Measurements from ENCODE around the gene NFATC2. TPM values are rescaled to one million over a fixed set of nuclear protein-coding genes. Genes with fewer than 3 reads are reported as not detected.

NFATC2 gene
- total RNA-seq, 4 donors from 2014 or later: 5.7 to 36.4 (median 12.0) TPM

- TF ChIP-seq CTCF (IDR thresholded peaks at IDR 0.05) (no peak), POLR2A (IDR thresholded peaks at IDR 0.05) (no peak)
- Histone ChIP-seq H3K27ac (no peak overlapping the region), H3K4me1 (no peaks in the 10 kb centered on the region), H3K9me3 (no peaks in the 10 kb centered on the region), H3K36me3 (no peaks in the 10 kb centered on the region), H3K27me3 (no peaks in the 10 kb centered on the region), H3K4me3 (no peak overlapping the region)
- no peak for DNase-seq
- intact Hi-C loops (cut with DNase I; ENCODE audit: low total_unique reads): no loop called here
These were observed 34.4 kb downstream of the NFATC2 start for GRCh38 chr20:51508158-51508557.

- Histone ChIP-seq H3K9me3 (no peaks in the 10 kb centered on the region), H3K27ac (no peak overlapping the region), H3K4me3 (no peak overlapping the region), H3K4me1 (no peaks in the 10 kb centered on the region), H3K27me3 (no peaks in the 10 kb centered on the region), H3K36me3 (no peaks in the 10 kb centered on the region)
- no peak for DNase-seq
- no peak for TF ChIP-seq CTCF (IDR thresholded peaks at IDR 0.05)
- no peak for TF ChIP-seq POLR2A (IDR thresholded peaks at IDR 0.05)
- intact Hi-C loops (cut with DNase I; ENCODE audit: low total_unique reads): no loop called here
These were observed 35.1 kb downstream of the NFATC2 start for GRCh38 chr20:51507216-51508036.

- no peaks in the 10 kb centered on the region for H3K27me3 ChIP-seq
- no peaks in the 10 kb centered on the region for H3K36me3 ChIP-seq
- DNase-seq: no peak
- H3K4me1 ChIP-seq: no peaks in the 10 kb centered on the region
- TF ChIP-seq POLR2A (IDR thresholded peaks at IDR 0.05): no peak
- TF ChIP-seq CTCF (IDR thresholded peaks at IDR 0.05): no peak
- intact Hi-C loops (cut with DNase I; ENCODE audit: low total_unique reads): no loop called here
- no peak overlapping the region for H3K27ac ChIP-seq
- no peak overlapping the region for H3K4me3 ChIP-seq
- H3K9me3 ChIP-seq: no peaks in the 10 kb centered on the region
These were observed 35.8 kb downstream of the NFATC2 start for GRCh38 chr20:51506527-51507215.

- DNase-seq: no peak
- intact Hi-C loops (cut with DNase I; ENCODE audit: low total_unique reads): no loop called here
- Histone ChIP-seq H3K36me3 (no peaks in the 10 kb centered on the region), H3K27me3 (no peaks in the 10 kb centered on the region), H3K27ac (no peak overlapping the region), H3K4me1 (no peaks in the 10 kb centered on the region), H3K9me3 (no peaks in the 10 kb centered on the region), H3K4me3 (no peak overlapping the region)
- TF ChIP-seq CTCF (IDR thresholded peaks at IDR 0.05) (no peak), POLR2A (IDR thresholded peaks at IDR 0.05) (no peak)
These were observed 37.0 kb downstream of the NFATC2 start for GRCh38 chr20:51505566-51505965.

GRCh38 chr20:51503376-51503775 is 39.1 kb downstream of the NFATC2 start:
- DNase-seq: no peak
- no peak for TF ChIP-seq POLR2A (IDR thresholded peaks at IDR 0.05)
- TF ChIP-seq CTCF (IDR thresholded peaks at IDR 0.05): no peak
- no peak overlapping the region for H3K27ac ChIP-seq
- no peaks in the 10 kb centered on the region for H3K36me3 ChIP-seq
- H3K4me3 ChIP-seq: no peak overlapping the region
- no peaks in the 10 kb centered on the region for H3K9me3 ChIP-seq
- intact Hi-C loops (cut with DNase I; ENCODE audit: low total_unique reads): no loop called here
- H3K27me3 ChIP-seq: no peaks in the 10 kb centered on the region
- no peaks in the 10 kb centered on the region for H3K4me1 ChIP-seq

Measured in uterus (tissue), 4 donors.